ENCODE results near the gene CXXC4. TPM values are rescaled to one million over a fixed set of nuclear protein-coding genes. Genes with fewer than 3 reads are reported as not detected.

CXXC4 gene
- total RNA-seq, 1 donor from 2014 or later = 1.0 TPM

DNA sequence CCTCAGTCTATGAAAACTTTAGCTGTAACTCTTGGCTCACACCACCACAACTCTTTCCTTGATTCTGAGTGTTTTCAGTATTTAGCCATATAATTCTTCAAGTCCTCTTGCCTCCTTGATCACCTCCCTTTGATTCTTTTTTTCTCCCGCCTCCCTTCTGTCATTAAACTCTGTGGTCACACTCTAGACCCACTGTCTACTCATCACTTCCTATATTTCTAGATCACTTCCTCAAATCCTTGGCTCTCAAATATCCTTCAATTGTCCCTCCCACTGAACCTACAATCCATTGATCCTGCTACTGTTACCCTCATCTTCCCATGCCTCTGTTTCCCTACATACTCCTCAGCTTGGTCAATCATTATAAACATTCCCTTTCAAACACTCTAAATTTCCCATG, 12.4 kb upstream of the CXXC4 start:
- Histone ChIP-seq H3K4me1 (ENCODE audit: control insufficient read depth in 3 of 3, insufficient read depth in 3 of 3, low read length in 3 of 3) (no peaks in the 10 kb centered on the region), H3K36me3 (ENCODE audit: control insufficient read depth in 3 of 3, insufficient read depth in 3 of 3, low read length in 3 of 3) (no peaks in the 10 kb centered on the region), H3K27me3 (ENCODE audit: control insufficient read depth in 3 of 3, insufficient read depth in 3 of 3, low read length in 3 of 3) (no peaks in the 10 kb centered on the region), H3K27ac (ENCODE audit: low read depth, low read length) (no peak overlapping the region), H3K9ac (ENCODE audit: low read depth in 1 of 3, low read length in 3 of 3) (no peak overlapping the region), H3K9me3 (ENCODE audit: control insufficient read depth in 3 of 3, low read length in 3 of 3) (no peaks in the 10 kb centered on the region), H3K4me3 (ENCODE audit: low read length in 3 of 3) (no peak overlapping the region)

GRCh38 chr4:104504536-104504935, 9.8 kb upstream of the CXXC4 start:
- H3K9ac ChIP-seq (ENCODE audit: low read depth in 1 of 3, low read length in 3 of 3) = no peak overlapping the region
- H3K27me3 ChIP-seq (ENCODE audit: control insufficient read depth in 3 of 3, insufficient read depth in 3 of 3, low read length in 3 of 3) = no peaks in the 10 kb centered on the region
- H3K4me1 ChIP-seq (ENCODE audit: control insufficient read depth in 3 of 3, insufficient read depth in 3 of 3, low read length in 3 of 3) = no peaks in the 10 kb centered on the region
- no peak overlapping the region for H3K27ac ChIP-seq (ENCODE audit: low read depth, low read length)
- H3K9me3 ChIP-seq (ENCODE audit: control insufficient read depth in 3 of 3, low read length in 3 of 3) = no peaks in the 10 kb centered on the region
- H3K4me3 ChIP-seq (ENCODE audit: low read length in 3 of 3) = no peak overlapping the region
- H3K36me3 ChIP-seq (ENCODE audit: control insufficient read depth in 3 of 3, insufficient read depth in 3 of 3, low read length in 3 of 3) = no peaks in the 10 kb centered on the region

DNA sequence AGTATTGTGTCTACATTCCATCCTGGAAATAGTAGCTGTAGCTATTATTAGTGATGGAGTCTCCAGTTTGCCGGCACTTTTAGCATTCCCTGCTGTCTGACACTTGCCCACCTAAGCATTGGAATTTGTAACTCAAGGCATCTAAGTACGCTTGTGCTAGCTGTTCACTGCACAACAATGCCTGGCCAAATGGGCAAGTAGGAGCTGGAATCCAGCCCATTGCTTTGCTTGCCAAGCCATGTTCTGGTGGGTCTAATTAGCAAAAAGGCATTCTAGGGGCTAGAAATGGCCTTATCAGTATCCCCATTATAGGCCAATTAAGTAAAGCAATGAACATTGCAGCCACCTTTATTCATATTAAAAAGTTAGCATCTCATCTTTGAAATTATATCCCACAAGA, 7.8 kb upstream of the CXXC4 start:
- Histone ChIP-seq H3K9ac (ENCODE audit: low read depth in 1 of 3, low read length in 3 of 3) (no peak overlapping the region), H3K4me1 (ENCODE audit: control insufficient read depth in 3 of 3, insufficient read depth in 3 of 3, low read length in 3 of 3) (no peaks in the 10 kb centered on the region), H3K4me3 (ENCODE audit: low read length in 3 of 3) (no peak overlapping the region), H3K36me3 (ENCODE audit: control insufficient read depth in 3 of 3, insufficient read depth in 3 of 3, low read length in 3 of 3) (no peaks in the 10 kb centered on the region), H3K27me3 (ENCODE audit: control insufficient read depth in 3 of 3, insufficient read depth in 3 of 3, low read length in 3 of 3) (peaks cover 0 to 4% (median 0%) of the 10 kb centered on the region in 3 donors), H3K9me3 (ENCODE audit: control insufficient read depth in 3 of 3, low read length in 3 of 3) (no peaks in the 10 kb centered on the region), H3K27ac (ENCODE audit: low read depth, low read length) (no peak overlapping the region)

DNA sequence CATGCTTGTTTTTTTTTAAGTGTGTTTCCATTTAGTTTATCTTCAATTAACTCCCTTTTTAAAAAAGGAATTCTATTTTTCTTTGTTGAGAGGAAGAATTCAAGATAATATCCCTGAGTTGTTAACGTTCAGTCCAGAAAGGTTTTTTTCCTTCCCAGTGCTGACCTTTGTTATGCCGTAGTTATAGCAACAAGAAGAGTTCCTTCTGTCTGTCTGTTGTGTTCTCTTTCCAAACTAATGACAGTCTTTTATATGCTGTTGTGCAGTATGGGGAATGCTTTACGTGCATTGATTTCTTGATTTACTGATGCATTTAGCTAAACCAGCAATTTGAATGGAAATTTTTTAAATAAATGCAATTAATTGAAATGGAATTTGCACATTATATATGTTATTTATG, 6.6 kb upstream of the CXXC4 start:
- no peaks in the 10 kb centered on the region for H3K9me3 ChIP-seq (ENCODE audit: control insufficient read depth in 3 of 3, low read length in 3 of 3)
- H3K9ac ChIP-seq (ENCODE audit: low read depth in 1 of 3, low read length in 3 of 3) = no peak overlapping the region
- H3K4me3 ChIP-seq (ENCODE audit: low read length in 3 of 3) = no peak overlapping the region
- no peaks in the 10 kb centered on the region for H3K36me3 ChIP-seq (ENCODE audit: control insufficient read depth in 3 of 3, insufficient read depth in 3 of 3, low read length in 3 of 3)
- peaks cover 0 to 4% (median 0%) of the 10 kb centered on the region in 3 donors for H3K27me3 ChIP-seq (ENCODE audit: control insufficient read depth in 3 of 3, insufficient read depth in 3 of 3, low read length in 3 of 3)
- H3K4me1 ChIP-seq (ENCODE audit: control insufficient read depth in 3 of 3, insufficient read depth in 3 of 3, low read length in 3 of 3) = no peaks in the 10 kb centered on the region
- H3K27ac ChIP-seq (ENCODE audit: low read depth, low read length) = no peak overlapping the region

DNA sequence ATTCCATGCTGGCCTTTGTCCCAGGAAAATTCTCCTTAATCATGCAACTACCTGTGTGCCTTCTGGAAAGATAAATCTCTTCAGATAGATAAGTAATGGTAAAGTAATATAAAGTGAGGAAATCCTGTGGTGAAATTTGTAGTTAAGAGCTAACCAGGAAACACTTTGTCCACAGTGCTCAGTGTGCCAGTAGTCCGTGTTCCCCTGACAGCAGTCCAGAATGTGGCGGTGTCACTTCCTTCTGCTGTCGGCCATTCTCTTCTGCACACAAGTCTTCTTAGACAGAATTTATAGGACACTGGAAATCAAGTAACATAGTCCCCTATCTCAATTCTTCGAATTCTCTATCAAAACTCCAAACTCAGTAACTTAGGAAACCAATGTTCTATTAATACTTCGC, 5.7 kb upstream of the CXXC4 start:
- Histone ChIP-seq H3K27me3 (ENCODE audit: control insufficient read depth in 3 of 3, insufficient read depth in 3 of 3, low read length in 3 of 3) (peaks cover 0 to 4% (median 0%) of the 10 kb centered on the region in 3 donors), H3K4me3 (ENCODE audit: low read length in 3 of 3) (no peak overlapping the region), H3K4me1 (ENCODE audit: control insufficient read depth in 3 of 3, insufficient read depth in 3 of 3, low read length in 3 of 3) (peaks cover under 1 to 2% (median 2%) of the 10 kb centered on the region in 3 donors), H3K27ac (ENCODE audit: low read depth, low read length) (no peak overlapping the region), H3K36me3 (ENCODE audit: control insufficient read depth in 3 of 3, insufficient read depth in 3 of 3, low read length in 3 of 3) (no peaks in the 10 kb centered on the region), H3K9me3 (ENCODE audit: control insufficient read depth in 3 of 3, low read length in 3 of 3) (no peaks in the 10 kb centered on the region), H3K9ac (ENCODE audit: low read depth in 1 of 3, low read length in 3 of 3) (no peak overlapping the region)

DNA sequence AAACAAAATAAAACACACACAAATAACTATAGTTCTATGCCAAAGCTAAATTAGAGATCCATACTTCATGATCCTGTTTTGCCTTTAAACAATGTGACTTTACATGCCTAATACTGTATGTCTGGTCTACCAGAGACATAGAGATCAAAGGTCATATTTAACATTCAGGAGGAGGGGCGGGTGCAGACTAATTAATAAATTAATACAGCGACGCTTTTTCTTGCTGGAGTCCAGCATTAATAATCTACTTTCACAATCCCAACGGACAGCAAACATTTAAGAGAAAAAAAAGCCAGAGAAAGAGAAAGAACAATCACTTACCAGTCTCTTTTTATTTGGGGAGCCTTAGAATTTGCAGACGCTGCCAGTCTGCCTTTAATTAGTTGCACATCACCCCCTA, 509 bp downstream of the CXXC4 start:
- no peaks in the 10 kb centered on the region for H3K9me3 ChIP-seq (ENCODE audit: control insufficient read depth in 3 of 3, low read length in 3 of 3)
- H3K9ac ChIP-seq (ENCODE audit: low read depth in 1 of 3, low read length in 3 of 3) = peak overlapping the region in 1 of 3 donors; percentile 70
- no peaks in the 10 kb centered on the region for H3K36me3 ChIP-seq (ENCODE audit: control insufficient read depth in 3 of 3, insufficient read depth in 3 of 3, low read length in 3 of 3)
- peak overlapping the region in 2 of 3 donors; percentile 9 to 73 for H3K4me3 ChIP-seq (ENCODE audit: low read length in 3 of 3)
- H3K4me1 ChIP-seq (ENCODE audit: control insufficient read depth in 3 of 3, insufficient read depth in 3 of 3, low read length in 3 of 3) = peaks cover 10 to 18% (median 16%) of the 10 kb centered on the region in 3 donors
- H3K27ac ChIP-seq (ENCODE audit: low read depth, low read length) = no peak overlapping the region
- peaks cover 0 to 4% (median 3%) of the 10 kb centered on the region in 3 donors for H3K27me3 ChIP-seq (ENCODE audit: control insufficient read depth in 3 of 3, insufficient read depth in 3 of 3, low read length in 3 of 3)

DNA sequence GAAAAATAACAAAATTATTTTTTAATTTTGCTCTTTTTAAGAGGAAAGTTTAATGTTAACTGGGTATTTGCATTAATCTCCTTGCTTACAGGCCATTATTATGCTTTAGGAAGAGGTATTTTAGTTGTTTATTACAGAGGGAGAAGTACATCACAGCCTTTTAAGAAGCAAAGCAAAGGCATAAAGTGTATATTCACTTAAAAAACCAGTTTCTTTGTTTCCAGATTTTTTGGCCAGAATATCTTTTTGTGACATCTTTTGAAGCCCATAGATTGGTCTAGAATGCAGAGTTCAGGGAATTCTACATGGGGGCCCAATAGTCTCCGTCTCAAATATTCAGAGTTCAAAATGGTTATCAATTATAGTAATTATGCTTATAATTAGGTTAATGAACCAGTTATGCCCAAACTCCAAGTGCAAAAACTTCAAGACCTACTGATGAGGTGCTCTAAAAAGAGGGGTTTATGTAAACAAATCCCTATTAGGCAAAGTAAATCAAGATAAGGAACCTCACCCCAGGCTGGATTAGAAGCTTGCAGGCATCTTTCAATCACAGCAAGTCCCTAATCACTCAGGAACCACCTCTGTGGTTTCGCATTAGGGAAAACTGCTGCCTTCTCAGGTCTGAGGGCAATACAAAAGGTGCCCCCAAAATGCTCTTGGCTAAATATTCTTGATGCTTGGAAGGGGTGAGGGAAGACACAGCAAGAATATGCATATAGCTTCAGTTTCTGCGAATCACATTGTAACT, 1.4 kb downstream of the CXXC4 start:
- no peaks in the 10 kb centered on the region for H3K9me3 ChIP-seq (ENCODE audit: control insufficient read depth in 3 of 3, low read length in 3 of 3)
- H3K9ac ChIP-seq (ENCODE audit: low read depth in 1 of 3, low read length in 3 of 3) = no peak overlapping the region

DNA sequence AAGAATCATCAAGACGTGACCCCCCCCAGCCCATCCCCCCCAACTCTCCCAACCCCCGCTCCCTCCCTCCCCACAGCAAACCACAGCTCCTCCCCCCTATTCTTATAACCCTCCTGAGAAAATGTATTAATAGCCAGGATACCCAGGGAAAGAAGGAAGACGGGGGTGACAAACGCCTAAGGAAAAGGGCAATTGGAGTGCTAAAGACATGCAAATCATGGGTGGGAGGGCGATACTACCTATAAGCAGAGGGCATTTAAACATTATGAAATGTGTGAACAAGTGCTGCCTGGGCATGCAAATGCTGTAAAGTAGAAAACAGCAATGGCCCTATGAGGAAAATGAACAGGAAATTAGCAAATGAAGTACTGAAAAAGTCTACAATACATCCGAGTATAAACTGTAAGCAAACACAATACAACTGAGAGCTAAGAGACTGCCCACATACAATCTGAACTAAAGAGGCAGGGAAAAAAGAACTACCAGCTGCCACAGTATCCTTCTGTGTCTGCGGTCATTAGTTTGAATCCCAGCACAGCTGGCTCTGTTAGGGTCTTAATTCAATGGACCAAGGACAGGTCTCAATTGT, 2.4 kb downstream of the CXXC4 start:
- H3K4me1 ChIP-seq (ENCODE audit: control insufficient read depth in 3 of 3, insufficient read depth in 3 of 3, low read length in 3 of 3) = peaks cover 10 to 18% (median 16%) of the 10 kb centered on the region in 3 donors
- peak overlapping the region; percentile 54 to 68 (median 64) for H3K4me3 ChIP-seq (ENCODE audit: low read length in 3 of 3)
- H3K27me3 ChIP-seq (ENCODE audit: control insufficient read depth in 3 of 3, insufficient read depth in 3 of 3, low read length in 3 of 3) = peaks cover 0 to 3% (median 0%) of the 10 kb centered on the region in 3 donors
- H3K27ac ChIP-seq (ENCODE audit: low read depth, low read length) = no peak overlapping the region
- H3K9ac ChIP-seq (ENCODE audit: low read depth in 1 of 3, low read length in 3 of 3) = no peak overlapping the region
- H3K36me3 ChIP-seq (ENCODE audit: control insufficient read depth in 3 of 3, insufficient read depth in 3 of 3, low read length in 3 of 3) = no peaks in the 10 kb centered on the region
- H3K9me3 ChIP-seq (ENCODE audit: control insufficient read depth in 3 of 3, low read length in 3 of 3) = no peaks in the 10 kb centered on the region

More for the DNA sequence above, 1.4 kb downstream of the CXXC4 start:
- Histone ChIP-seq H3K27me3 (ENCODE audit: control insufficient read depth in 3 of 3, insufficient read depth in 3 of 3, low read length in 3 of 3) (peaks cover 0 to 4% (median 3%) of the 10 kb centered on the region in 3 donors), H3K27ac (ENCODE audit: low read depth, low read length) (no peak overlapping the region), H3K4me1 (ENCODE audit: control insufficient read depth in 3 of 3, insufficient read depth in 3 of 3, low read length in 3 of 3) (peaks cover 10 to 18% (median 16%) of the 10 kb centered on the region in 3 donors), H3K4me3 (ENCODE audit: low read length in 3 of 3) (no peak overlapping the region), H3K36me3 (ENCODE audit: control insufficient read depth in 3 of 3, insufficient read depth in 3 of 3, low read length in 3 of 3) (no peaks in the 10 kb centered on the region)

DNA sequence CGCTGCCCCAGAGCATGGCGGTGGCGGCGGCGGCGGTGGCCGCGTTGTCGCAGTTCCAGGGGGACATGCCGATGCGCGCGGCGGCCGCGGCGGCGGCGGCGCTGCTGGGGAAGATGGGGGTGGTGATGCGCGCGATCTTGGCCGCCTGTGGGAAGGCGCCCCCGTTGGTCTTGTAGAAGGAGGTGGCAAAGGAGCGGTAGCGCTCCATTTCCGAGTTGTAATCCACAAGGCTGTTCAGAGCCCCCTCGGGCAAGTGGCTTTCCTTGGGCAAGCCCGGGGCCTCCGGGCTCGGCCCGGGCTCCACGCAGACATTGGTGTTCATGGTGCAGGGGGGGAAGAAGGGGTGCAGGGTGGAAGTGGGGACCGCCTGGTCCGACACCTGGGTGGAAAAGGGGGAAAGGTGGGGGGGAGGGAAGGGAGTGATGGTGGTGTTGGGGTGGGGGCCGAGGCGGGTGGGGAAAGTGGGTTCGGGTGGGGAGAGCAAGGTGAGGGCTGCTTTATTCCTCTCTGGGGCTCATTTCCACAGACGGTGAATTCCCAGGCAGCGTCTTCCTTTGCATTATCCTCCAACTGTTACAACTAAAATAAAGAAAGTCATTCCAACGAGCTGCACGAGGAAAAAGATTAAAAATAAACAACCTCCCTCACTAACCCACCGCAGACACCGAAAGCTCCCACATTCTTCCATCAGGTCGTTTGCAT, 3.1 kb downstream of the CXXC4 start:
- H3K9ac ChIP-seq (ENCODE audit: low read depth in 1 of 3, low read length in 3 of 3) = peak overlapping the region in 1 of 3 donors; percentile 53
- H3K27ac ChIP-seq (ENCODE audit: low read depth, low read length) = no peak overlapping the region
- no peaks in the 10 kb centered on the region for H3K36me3 ChIP-seq (ENCODE audit: control insufficient read depth in 3 of 3, insufficient read depth in 3 of 3, low read length in 3 of 3)
- peak overlapping the region; percentile 68 to 74 (median 71) for H3K4me3 ChIP-seq (ENCODE audit: low read length in 3 of 3)
- peaks cover 0 to 3% (median 0%) of the 10 kb centered on the region in 3 donors for H3K27me3 ChIP-seq (ENCODE audit: control insufficient read depth in 3 of 3, insufficient read depth in 3 of 3, low read length in 3 of 3)
- H3K4me1 ChIP-seq (ENCODE audit: control insufficient read depth in 3 of 3, insufficient read depth in 3 of 3, low read length in 3 of 3) = peaks cover 10 to 18% (median 16%) of the 10 kb centered on the region in 3 donors
- no peaks in the 10 kb centered on the region for H3K9me3 ChIP-seq (ENCODE audit: control insufficient read depth in 3 of 3, low read length in 3 of 3)

Measured in skeletal muscle tissue (tissue), 4 donors.